HG03460 (cell line): Measurements from ENCODE around the gene ATP5F1D.

Source experiments
- ATAC-seq: cut with Tn5 transposase; IDR thresholded peaks from one replicate; pipeline ENCODE4 v1.9.1; 2021; ENCODE audit not compliant: unreplicated experiment

ATP5F1D gene

GRCh38 chr19:1291761-1292418 is 50.3 kb downstream of the ATP5F1D start:
- no peak for ATAC-seq

GRCh38 chr19:1292419-1293151 is 51.0 kb downstream of the ATP5F1D start:
- ATAC-seq, result no peak

- no peak for ATAC-seq
These were observed 52.4 kb downstream of the ATP5F1D start for GRCh38 chr19:1293782-1294604.
